GM12873 (cell line): Measurements from ENCODE around the gene SLC22A4.

Source experiments
- TF ChIP-seq, protein P1 (sequence below): IDR thresholded peaks from 2 replicates; pipeline ENCODE4 v1.5.1; 2012; ENCODE audit warnings: low read depth, mild to moderate bottlenecking, moderate library complexity, low read length, control low read depth; ENCODE audit not compliant: insufficient read depth; ENCODE audit errors: missing control alignments

SLC22A4 gene

DNA sequence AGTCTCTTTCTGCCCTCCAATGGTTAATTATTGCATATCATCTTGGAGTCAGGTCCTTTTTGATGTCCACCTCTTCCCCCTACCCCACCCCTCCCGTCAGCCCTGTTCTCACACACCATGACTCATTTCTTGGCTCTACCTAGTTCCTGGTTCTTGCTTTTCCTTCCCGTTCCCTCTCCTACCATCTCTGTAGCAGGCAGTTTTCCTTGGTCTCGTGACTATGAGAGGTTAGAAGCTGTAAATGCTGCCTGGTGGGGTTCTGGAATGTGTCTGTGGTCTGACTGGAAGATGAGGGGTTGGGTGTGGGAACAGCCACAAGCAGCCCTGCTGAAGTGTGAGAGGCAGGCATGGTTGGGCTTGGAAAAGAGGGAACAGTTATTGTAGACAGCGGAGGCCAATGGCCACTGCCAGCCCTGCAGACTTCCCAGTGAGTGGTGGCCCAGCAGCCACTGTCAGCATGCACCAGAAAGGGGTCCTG is 93.5 kb downstream of the SLC22A4 start:
- TF ChIP-seq, protein P1, sequence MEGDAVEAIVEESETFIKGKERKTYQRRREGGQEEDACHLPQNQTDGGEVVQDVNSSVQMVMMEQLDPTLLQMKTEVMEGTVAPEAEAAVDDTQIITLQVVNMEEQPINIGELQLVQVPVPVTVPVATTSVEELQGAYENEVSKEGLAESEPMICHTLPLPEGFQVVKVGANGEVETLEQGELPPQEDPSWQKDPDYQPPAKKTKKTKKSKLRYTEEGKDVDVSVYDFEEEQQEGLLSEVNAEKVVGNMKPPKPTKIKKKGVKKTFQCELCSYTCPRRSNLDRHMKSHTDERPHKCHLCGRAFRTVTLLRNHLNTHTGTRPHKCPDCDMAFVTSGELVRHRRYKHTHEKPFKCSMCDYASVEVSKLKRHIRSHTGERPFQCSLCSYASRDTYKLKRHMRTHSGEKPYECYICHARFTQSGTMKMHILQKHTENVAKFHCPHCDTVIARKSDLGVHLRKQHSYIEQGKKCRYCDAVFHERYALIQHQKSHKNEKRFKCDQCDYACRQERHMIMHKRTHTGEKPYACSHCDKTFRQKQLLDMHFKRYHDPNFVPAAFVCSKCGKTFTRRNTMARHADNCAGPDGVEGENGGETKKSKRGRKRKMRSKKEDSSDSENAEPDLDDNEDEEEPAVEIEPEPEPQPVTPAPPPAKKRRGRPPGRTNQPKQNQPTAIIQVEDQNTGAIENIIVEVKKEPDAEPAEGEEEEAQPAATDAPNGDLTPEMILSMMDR = no peak

DNA sequence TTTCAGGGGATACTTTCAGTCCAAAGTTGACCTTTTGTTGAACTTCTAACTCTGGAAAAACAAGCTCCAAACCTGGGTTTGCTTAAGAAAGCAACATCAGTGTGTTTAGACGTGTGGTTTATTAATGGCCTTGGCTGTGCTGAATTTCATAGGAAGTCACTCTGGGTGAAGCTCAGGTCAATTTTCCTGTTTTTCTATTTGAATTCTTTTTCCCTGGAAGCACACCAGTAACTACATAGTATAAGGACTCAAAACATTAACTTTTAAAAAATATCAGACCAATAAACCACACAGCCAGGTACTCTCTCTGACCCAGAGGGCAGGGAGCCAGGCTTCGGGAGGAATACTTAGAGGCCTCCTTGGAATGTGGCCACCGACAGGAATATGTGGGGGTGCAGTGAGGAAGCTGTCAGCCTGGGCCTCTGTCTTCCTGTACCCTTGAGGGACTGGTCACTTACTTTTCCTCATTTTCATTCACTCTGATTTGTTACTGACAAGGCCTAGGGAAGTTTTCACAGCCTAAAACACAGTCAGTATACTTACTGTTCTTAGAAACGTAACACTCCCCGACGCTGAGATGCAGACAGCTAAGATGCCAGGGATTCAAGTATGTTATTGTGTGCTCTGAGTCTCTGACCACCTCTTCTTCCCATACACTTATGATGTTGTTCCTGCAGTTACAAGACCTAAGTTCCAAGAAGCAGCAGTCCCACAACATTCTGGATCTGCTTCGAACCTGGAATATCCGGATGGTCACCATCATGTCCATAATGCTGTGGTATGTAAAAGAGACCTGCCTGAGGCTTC is 94.3 kb downstream of the SLC22A4 start:
- TF ChIP-seq, protein P1 = no peak

DNA sequence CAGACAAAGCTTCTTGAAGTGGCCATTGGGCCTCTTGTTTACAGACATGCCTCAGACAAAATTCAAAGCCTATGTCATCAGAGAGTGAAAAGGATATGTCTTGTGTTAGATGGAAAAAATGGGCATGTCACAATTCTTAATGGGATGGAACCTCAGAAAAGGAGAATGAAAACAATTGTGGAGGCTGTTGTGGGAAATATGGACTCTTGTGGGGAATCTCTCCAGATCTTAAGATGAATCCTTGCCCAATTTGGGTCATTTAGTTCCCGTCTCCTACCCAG is 94.8 kb downstream of the SLC22A4 start:
- TF ChIP-seq, protein P1 = no peak

DNA sequence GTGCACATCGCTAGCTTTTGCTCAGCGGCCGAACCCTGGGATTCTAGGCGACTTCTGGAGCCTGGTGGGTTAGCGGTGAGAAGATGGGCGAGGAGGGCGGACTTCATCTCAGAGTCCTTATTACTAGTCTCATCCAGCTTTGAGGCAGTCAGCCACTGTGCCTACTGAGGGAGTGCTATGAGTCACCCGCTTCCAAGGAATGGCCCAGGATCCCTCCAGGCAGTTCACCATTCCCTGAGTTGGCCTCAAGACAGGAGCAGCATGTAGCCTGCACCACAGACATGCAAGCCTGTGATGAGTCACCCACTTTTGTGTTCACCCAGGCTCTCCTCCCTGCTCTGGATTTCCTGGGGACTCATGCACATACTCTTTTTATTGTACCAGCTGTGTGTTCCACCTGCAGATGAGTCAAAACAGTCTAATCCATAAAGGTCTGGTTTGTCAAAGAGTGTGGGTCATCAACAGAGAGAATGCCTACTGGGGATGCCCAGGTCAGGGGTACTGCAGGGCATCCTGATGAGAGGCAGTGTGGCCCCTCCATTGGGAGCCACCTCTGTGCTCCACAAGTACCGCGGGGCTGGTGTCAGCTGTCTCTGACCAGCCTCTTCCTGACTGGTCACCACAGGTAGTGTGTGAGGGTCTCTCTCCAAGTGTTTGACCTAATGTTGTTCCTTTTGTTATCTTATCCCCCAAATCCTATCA is 95.5 kb downstream of the SLC22A4 start:
- TF ChIP-seq, protein P1 = no peak

DNA sequence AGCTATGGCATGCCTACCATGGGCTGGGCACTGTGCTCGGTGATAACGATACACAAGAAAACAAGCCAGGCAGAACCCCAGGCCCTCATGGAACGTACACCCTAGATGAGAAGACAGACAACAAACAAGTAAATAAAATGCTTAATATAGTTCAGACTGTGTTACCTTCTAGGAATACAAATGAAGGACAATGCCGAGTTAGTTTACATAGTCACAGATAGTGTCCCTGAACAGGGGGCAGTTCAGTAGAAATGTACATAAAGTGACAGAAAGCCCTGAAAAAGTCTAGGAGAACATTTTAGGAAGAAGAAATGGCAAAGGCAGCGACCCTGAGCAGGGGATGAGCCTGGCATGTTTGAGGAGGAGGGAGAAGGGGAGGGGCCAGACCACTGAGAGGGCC is 97.1 kb downstream of the SLC22A4 start:
- TF ChIP-seq, protein P1 = no peak

DNA sequence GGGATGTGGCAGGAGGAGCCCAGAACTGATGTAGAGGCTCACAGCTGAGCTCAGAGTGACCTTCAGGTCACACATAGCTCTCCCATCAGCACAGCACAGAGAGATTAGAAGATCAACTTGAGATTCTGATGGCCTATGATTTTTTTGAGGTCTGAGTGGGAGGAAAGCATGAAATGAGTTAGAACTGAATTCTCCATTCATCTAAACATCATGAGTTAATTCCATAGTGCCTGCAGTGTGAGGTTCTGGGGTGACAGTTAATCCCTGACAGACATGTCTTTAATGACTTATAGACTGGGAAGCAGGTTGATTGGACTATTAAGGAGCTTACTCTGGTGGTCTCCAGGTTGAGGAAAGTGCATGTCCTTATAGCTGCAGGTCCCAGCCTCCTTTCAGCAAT is 97.7 kb downstream of the SLC22A4 start:
- TF ChIP-seq, protein P1 = no peak

DNA sequence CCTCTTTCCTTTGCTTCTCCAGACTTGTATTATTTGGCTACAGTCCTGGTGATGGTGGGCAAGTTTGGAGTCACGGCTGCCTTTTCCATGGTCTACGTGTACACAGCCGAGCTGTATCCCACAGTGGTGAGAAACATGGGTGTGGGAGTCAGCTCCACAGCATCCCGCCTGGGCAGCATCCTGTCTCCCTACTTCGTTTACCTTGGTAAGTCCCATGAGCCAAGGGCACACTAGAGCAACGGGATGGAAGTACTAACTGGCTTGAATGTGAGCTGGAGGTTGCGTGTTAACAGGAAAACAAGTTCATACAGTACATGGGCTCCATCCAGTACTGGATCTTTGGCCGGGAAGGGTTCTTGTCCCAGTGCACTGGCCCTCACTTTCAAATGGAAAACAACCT is 98.2 kb downstream of the SLC22A4 start:
- TF ChIP-seq, protein P1 = no peak
